ENCODE results near the gene SFXN3. TPM values are rescaled to one million over a fixed set of nuclear protein-coding genes. Genes with fewer than 3 reads are reported as not detected.

SFXN3 gene
- total and polyA plus RNA-seq, 2 of the 13 experiments (the other 11 are each of a cell fraction or from before 2014, with no cell fraction given), result 16.8 to 71.5 TPM

DNA sequence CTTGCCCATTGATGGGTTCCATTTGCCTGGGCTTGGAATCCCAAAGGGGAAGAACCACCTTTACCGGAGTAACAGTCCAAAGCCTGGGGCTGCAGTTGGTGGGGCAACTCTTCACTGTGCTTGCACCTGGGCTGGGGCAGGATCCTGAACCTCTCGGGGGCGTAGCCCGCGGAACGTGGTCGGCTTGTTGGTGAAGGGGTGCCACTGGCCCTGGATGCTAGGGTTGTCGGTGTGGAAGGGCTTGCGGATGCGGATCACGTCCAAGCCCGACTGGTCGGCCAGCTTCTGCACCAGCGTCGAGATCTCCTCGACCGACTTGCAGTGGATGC, 44.4 kb upstream of the SFXN3 start (continued):
- TF ChIP-seq PHF8 (CRISPR knock-in tag; IDR thresholded peaks at IDR 0.05) (no peak), MBNL3 (CRISPR knock-in tag; conservative IDR thresholded peaks at IDR 0.05) (no peak), HOXA9 (CRISPR knock-in tag; IDR thresholded peaks at IDR 0.05; ENCODE audit: borderline replicate concordance) (no peak), NR1H2 (CRISPR knock-in tag; IDR thresholded peaks at IDR 0.05; ENCODE audit: borderline replicate concordance, low read depth) (no peak), MBD4 (IDR thresholded peaks at IDR 0.05; ENCODE audit: borderline replicate concordance, low read length) (0 out of 2 replicates have a peak, but pooled peaks have one; percentile 76), ZNF737 (CRISPR knock-in tag; IDR thresholded peaks at IDR 0.05; ENCODE audit: borderline replicate concordance) (no peak), ZNF143 (CRISPR knock-in tag; IDR thresholded peaks at IDR 0.05) (no peak; the same call in 1 of the 2 replicates), KAT7 (CRISPR knock-in tag; IDR thresholded peaks at IDR 0.05; ENCODE audit: borderline replicate concordance) (0 out of 2 replicates have a peak, but pooled peaks have one; percentile 23), SMYD3 (CRISPR knock-in tag; IDR thresholded peaks at IDR 0.05) (no peak), PAX8 (CRISPR knock-in tag; IDR thresholded peaks at IDR 0.05; ENCODE audit: borderline replicate concordance) (0 out of 2 replicates have a peak, but pooled peaks have one; percentile 4), ZNF883 (CRISPR knock-in tag; IDR thresholded peaks at IDR 0.05; ENCODE audit: not compliant biosample characterization) (no peak), RFXAP (CRISPR knock-in tag; IDR thresholded peaks at IDR 0.05; ENCODE audit: borderline replicate concordance) (0 out of 2 replicates have a peak, but pooled peaks have one; percentile 8), ZNF331 (CRISPR knock-in tag; IDR thresholded peaks at IDR 0.05) (0 out of 2 replicates have a peak, but pooled peaks have one; percentile 10), SMAD3 (CRISPR knock-in tag; IDR thresholded peaks at IDR 0.05) (no peak), MIER2 (CRISPR knock-in tag; IDR thresholded peaks at IDR 0.05) (0 out of 2 replicates have a peak, but pooled peaks have one; percentile 5), ZBTB20 (CRISPR knock-in tag; IDR thresholded peaks at IDR 0.05; ENCODE audit: borderline replicate concordance, low read depth) (no peak), ZSCAN31 (CRISPR knock-in tag; IDR thresholded peaks at IDR 0.05; ENCODE audit: low read depth) (no peak)
- TF ChIP-seq, protein P1, sequence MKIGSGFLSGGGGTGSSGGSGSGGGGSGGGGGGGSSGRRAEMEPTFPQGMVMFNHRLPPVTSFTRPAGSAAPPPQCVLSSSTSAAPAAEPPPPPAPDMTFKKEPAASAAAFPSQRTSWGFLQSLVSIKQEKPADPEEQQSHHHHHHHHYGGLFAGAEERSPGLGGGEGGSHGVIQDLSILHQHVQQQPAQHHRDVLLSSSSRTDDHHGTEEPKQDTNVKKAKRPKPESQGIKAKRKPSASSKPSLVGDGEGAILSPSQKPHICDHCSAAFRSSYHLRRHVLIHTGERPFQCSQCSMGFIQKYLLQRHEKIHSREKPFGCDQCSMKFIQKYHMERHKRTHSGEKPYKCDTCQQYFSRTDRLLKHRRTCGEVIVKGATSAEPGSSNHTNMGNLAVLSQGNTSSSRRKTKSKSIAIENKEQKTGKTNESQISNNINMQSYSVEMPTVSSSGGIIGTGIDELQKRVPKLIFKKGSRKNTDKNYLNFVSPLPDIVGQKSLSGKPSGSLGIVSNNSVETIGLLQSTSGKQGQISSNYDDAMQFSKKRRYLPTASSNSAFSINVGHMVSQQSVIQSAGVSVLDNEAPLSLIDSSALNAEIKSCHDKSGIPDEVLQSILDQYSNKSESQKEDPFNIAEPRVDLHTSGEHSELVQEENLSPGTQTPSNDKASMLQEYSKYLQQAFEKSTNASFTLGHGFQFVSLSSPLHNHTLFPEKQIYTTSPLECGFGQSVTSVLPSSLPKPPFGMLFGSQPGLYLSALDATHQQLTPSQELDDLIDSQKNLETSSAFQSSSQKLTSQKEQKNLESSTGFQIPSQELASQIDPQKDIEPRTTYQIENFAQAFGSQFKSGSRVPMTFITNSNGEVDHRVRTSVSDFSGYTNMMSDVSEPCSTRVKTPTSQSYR (CRISPR knock-in tag; IDR thresholded peaks at IDR 0.05; ENCODE audit: borderline replicate concordance), result no peak
- TF ChIP-seq, protein P2, sequence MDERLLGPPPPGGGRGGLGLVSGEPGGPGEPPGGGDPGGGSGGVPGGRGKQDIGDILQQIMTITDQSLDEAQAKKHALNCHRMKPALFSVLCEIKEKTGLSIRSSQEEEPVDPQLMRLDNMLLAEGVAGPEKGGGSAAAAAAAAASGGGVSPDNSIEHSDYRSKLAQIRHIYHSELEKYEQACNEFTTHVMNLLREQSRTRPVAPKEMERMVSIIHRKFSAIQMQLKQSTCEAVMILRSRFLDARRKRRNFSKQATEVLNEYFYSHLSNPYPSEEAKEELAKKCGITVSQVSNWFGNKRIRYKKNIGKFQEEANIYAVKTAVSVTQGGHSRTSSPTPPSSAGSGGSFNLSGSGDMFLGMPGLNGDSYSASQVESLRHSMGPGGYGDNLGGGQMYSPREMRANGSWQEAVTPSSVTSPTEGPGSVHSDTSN (CRISPR knock-in tag; IDR thresholded peaks at IDR 0.05), result no peak
- TF ChIP-seq, protein P3, sequence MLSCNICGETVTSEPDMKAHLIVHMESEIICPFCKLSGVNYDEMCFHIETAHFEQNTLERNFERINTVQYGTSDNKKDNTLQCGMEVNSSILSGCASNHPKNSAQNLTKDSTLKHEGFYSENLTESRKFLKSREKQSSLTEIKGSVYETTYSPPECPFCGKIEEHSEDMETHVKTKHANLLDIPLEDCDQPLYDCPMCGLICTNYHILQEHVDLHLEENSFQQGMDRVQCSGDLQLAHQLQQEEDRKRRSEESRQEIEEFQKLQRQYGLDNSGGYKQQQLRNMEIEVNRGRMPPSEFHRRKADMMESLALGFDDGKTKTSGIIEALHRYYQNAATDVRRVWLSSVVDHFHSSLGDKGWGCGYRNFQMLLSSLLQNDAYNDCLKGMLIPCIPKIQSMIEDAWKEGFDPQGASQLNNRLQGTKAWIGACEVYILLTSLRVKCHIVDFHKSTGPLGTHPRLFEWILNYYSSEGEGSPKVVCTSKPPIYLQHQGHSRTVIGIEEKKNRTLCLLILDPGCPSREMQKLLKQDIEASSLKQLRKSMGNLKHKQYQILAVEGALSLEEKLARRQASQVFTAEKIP (CRISPR knock-in tag; IDR thresholded peaks at IDR 0.05; ENCODE audit: borderline replicate concordance), result no peak
- TF ChIP-seq, protein P4, sequence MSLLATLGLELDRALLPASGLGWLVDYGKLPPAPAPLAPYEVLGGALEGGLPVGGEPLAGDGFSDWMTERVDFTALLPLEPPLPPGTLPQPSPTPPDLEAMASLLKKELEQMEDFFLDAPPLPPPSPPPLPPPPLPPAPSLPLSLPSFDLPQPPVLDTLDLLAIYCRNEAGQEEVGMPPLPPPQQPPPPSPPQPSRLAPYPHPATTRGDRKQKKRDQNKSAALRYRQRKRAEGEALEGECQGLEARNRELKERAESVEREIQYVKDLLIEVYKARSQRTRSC (CRISPR knock-in tag; IDR thresholded peaks at IDR 0.05; ENCODE audit: low read depth), result no peak
- TF ChIP-seq, protein P5, sequence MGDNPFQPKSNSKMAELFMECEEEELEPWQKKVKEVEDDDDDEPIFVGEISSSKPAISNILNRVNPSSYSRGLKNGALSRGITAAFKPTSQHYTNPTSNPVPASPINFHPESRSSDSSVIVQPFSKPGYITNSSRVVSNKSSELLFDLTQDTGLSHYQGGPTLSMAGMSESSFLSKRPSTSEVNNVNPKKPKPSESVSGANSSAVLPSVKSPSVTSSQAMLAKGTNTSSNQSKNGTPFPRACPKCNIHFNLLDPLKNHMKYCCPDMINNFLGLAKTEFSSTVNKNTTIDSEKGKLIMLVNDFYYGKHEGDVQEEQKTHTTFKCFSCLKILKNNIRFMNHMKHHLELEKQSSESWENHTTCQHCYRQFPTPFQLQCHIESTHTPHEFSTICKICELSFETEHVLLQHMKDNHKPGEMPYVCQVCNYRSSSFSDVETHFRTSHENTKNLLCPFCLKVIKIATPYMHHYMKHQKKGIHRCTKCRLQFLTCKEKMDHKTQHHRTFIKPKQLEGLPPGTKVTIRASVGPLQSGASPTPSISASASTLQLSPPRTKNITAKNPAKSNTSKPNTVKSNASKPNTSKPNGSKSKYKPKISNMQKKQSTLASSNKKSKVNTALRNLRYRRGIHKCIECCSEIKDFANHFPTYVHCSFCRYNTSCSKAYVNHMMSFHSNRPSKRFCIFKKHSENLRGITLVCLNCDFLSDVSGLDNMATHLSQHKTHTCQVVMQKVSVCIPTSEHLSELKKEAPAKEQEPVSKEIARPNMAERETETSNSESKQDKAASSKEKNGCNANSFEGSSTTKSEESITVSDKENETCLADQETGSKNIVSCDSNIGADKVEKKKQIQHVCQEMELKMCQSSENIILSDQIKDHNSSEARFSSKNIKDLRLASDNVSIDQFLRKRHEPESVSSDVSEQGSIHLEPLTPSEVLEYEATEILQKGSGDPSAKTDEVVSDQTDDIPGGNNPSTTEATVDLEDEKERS (CRISPR knock-in tag; IDR thresholded peaks at IDR 0.05), result no peak
